ENCODE results near the gene SNX33.
"Not testable (repeated sequence)": the region's sequence is repeated elsewhere in the genome, so short reads cannot be mapped to it uniquely, and the experiment has no call there.

Gene SNX33

GRCh38 chr15:75702436-75702835 is 54.7 kb downstream of the SNX33 start:
- no peak for DNase-seq

GRCh38 chr15:75703440-75704262 is 55.9 kb downstream of the SNX33 start:
- DNase-seq = not testable (repeated sequence)

- no peak for DNase-seq
Measured at GRCh38 chr15:75704263-75704615, 56.5 kb downstream of the SNX33 start.

GRCh38 chr15:75704618-75705017 is 56.9 kb downstream of the SNX33 start:
- no peak for DNase-seq

- not testable (repeated sequence) for DNase-seq
Measured at GRCh38 chr15:75705375-75705774, 57.7 kb downstream of the SNX33 start.

- DNase-seq = no peak
Measured at GRCh38 chr15:75705854-75706681, 58.4 kb downstream of the SNX33 start.

GRCh38 chr15:75706682-75706954 is 58.9 kb downstream of the SNX33 start:
- no peak for DNase-seq

- DNase-seq = not testable (repeated sequence)
Measured at GRCh38 chr15:75709458-75709857, 61.7 kb downstream of the SNX33 start.

GRCh38 chr15:75710874-75711273 is 63.2 kb downstream of the SNX33 start:
- not testable (repeated sequence) for DNase-seq

GRCh38 chr15:75711495-75711894 is 63.8 kb downstream of the SNX33 start:
- DNase-seq = not testable (repeated sequence)
